ENCODE data around the gene CDS2. TPM values are rescaled to one million over a fixed set of nuclear protein-coding genes. Genes with fewer than 3 reads are reported as not detected.

CDS2 gene
- total and polyA plus RNA-seq, 2 experiments from 2014 or later = 16.8 to 40.8 TPM

DNA sequence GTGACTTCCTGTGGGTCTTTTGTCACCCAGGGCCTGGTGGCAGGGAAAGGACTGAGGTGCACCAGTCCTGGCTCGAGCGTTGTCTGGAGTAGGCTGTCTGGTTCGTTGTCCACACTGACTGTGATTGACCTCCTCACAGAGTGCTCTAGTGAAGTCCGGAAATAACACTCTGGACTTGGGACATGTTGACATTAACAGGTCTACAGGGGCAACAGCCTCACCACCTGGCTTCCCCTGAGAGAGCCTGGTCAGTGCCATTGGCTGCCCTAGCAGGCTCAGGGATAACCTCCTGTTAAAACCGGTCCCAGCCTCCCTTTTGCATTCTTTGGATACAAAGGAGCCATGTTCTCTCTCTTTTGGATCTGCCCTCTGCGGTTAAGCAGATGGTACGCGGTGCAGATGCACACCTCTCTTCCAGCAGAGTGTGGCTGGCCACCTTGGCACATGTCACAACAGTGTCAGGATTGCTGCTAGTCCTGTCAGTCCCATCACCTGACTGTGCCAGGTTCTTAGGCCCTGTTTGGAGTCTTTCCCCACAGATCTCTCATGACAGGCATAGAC is 46.2 kb downstream of the CDS2 start (continued):
- TF ChIP-seq, protein P1, sequence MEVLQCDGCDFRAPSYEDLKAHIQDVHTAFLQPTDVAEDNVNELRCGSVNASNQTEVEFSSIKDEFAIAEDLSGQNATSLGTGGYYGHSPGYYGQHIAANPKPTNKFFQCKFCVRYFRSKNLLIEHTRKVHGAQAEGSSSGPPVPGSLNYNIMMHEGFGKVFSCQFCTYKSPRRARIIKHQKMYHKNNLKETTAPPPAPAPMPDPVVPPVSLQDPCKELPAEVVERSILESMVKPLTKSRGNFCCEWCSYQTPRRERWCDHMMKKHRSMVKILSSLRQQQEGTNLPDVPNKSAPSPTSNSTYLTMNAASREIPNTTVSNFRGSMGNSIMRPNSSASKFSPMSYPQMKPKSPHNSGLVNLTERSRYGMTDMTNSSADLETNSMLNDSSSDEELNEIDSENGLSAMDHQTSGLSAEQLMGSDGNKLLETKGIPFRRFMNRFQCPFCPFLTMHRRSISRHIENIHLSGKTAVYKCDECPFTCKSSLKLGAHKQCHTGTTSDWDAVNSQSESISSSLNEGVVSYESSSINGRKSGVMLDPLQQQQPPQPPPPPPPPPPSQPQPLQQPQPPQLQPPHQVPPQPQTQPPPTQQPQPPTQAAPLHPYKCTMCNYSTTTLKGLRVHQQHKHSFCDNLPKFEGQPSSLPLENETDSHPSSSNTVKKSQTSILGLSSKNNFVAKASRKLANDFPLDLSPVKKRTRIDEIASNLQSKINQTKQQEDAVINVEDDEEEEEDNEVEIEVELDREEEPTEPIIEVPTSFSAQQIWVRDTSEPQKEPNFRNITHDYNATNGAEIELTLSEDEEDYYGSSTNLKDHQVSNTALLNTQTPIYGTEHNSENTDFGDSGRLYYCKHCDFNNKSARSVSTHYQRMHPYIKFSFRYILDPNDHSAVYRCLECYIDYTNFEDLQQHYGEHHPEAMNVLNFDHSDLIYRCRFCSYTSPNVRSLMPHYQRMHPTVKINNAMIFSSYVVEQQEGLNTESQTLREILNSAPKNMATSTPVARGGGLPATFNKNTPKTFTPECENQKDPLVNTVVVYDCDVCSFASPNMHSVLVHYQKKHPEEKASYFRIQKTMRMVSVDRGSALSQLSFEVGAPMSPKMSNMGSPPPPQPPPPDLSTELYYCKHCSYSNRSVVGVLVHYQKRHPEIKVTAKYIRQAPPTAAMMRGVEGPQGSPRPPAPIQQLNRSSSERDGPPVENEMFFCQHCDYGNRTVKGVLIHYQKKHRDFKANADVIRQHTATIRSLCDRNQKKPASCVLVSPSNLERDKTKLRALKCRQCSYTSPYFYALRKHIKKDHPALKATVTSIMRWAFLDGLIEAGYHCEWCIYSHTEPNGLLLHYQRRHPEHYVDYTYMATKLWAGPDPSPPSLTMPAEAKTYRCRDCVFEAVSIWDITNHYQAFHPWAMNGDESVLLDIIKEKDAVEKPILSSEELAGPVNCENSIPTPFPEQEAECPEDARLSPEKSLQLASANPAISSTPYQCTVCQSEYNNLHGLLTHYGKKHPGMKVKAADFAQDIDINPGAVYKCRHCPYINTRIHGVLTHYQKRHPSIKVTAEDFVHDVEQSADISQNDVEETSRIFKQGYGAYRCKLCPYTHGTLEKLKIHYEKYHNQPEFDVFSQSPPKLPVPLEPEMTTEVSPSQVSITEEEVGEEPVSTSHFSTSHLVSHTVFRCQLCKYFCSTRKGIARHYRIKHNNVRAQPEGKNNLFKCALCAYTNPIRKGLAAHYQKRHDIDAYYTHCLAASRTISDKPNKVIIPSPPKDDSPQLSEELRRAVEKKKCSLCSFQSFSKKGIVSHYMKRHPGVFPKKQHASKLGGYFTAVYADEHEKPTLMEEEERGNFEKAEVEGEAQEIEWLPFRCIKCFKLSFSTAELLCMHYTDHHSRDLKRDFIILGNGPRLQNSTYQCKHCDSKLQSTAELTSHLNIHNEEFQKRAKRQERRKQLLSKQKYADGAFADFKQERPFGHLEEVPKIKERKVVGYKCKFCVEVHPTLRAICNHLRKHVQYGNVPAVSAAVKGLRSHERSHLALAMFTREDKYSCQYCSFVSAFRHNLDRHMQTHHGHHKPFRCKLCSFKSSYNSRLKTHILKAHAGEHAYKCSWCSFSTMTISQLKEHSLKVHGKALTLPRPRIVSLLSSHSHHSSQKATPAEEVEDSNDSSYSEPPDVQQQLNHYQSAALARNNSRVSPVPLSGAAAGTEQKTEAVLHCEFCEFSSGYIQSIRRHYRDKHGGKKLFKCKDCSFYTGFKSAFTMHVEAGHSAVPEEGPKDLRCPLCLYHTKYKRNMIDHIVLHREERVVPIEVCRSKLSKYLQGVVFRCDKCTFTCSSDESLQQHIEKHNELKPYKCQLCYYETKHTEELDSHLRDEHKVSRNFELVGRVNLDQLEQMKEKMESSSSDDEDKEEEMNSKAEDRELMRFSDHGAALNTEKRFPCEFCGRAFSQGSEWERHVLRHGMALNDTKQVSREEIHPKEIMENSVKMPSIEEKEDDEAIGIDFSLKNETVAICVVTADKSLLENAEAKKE (CRISPR knock-in tag; IDR thresholded peaks at IDR 0.05) = no peak

DNA sequence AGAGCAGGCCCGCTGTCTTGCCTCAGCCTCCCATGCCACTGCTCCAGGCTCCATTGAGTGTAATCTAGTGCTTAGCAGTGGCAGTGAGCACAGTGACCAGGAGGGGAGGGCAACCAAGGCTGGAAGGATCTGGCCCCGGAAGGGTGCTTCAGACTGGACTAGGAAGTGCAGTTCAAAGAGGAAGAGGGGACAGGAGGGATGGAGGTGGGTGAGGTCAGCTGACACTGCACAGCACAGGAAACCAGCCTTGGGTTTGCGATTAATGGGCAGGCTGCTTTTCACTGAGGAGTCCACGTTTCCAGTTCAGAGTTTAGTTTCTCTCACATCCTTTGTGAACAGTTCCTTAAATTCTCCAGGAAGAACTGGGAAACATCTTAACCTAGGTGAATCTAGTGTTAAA is 46.9 kb downstream of the CDS2 start:
- Histone ChIP-seq H3K4me2 (no peak overlapping the region), H3K27ac (ENCODE audit: low read depth) (no peak overlapping the region), H3K36me3 (ENCODE audit: insufficient read depth) (peaks cover 4% of the 10 kb centered on the region), H4K20me1 (replicated peaks; ENCODE audit: insufficient read depth) (0 out of 2 replicates have a peak, but pooled peaks cover 9% of the 10 kb centered on the region), H3K4me1 (ENCODE audit: insufficient read depth) (peaks cover 59% of the 10 kb centered on the region), H3K4me3 (no peak overlapping the region), H3K9me2 (ENCODE audit: insufficient read depth) (no peaks in the 10 kb centered on the region), H3K27me3 (ENCODE audit: insufficient read depth) (no peaks in the 10 kb centered on the region), H2AFZ (no peak overlapping the region), H3F3A (replicated peaks; ENCODE audit: low read depth) (0 out of 2 replicates have a peak, but pooled peaks cover 5% of the 10 kb centered on the region), H3K79me2 (replicated peaks; ENCODE audit: insufficient read depth) (peaks cover 31% of the 10 kb centered on the region)
- H3K27me3 Mint-ChIP-seq (ENCODE audit: insufficient read depth, low read depth, poor library complexity) = peaks cover 15% of the 10 kb centered on the region
- no peaks in the 10 kb centered on the region for H3K9me3 Mint-ChIP-seq
- peaks cover 77% of the 10 kb centered on the region for H3K4me1 Mint-ChIP-seq
- DNase-seq (ENCODE audit: low spot score) (no peak), ATAC-seq (no peak)
- peaks cover 22% of the 10 kb centered on the region for H3K36me3 Mint-ChIP-seq (ENCODE audit: low read depth)
- no peak overlapping the region for H3K4me3 Mint-ChIP-seq
- H3K27ac Mint-ChIP-seq = no peak overlapping the region
- TF ChIP-seq, protein P2, sequence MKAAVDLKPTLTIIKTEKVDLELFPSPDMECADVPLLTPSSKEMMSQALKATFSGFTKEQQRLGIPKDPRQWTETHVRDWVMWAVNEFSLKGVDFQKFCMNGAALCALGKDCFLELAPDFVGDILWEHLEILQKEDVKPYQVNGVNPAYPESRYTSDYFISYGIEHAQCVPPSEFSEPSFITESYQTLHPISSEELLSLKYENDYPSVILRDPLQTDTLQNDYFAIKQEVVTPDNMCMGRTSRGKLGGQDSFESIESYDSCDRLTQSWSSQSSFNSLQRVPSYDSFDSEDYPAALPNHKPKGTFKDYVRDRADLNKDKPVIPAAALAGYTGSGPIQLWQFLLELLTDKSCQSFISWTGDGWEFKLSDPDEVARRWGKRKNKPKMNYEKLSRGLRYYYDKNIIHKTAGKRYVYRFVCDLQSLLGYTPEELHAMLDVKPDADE (IDR thresholded peaks at IDR 0.05) = no peak
- TF ChIP-seq STAT1 (IDR thresholded peaks at IDR 0.05; ENCODE audit: unreplicated experiment) = no peak
- TF ChIP-seq CREB1 (CRISPR knock-in tag; IDR thresholded peaks at IDR 0.05; ENCODE audit: low read depth) = no peak
- TF ChIP-seq, protein P1 (CRISPR knock-in tag; IDR thresholded peaks at IDR 0.05) = no peak
- TF ChIP-seq NANOG (IDR thresholded peaks at IDR 0.05; ENCODE audit: borderline replicate concordance) = no peak
